ENCODE measurements around the gene S100A7A. TPM values are rescaled to one million over a fixed set of nuclear protein-coding genes. Genes with fewer than 3 reads are reported as not detected.
A peak's percentile ranks its signal among the peaks of the same experiment; 100 is the strongest.
"Not testable (repeated sequence)": the region's sequence is repeated elsewhere in the genome, so short reads cannot be mapped to it uniquely, and the experiment has no call there.

Gene S100A7A
- total RNA-seq, 6 experiments from 2014 or later, result not detected

GRCh38 chr1:153417136-153417888 is 992 bp downstream of the S100A7A start:
- TF ChIP-seq CTCF (IDR thresholded peaks at IDR 0.05), result no peak
- Mint-ChIP-seq H3K36me3 (ENCODE audit: low read depth) (no peaks in the 10 kb centered on the region), H3K9me3 (no peaks in the 10 kb centered on the region)

GRCh38 chr1:153418758-153419435 is 2.6 kb downstream of the S100A7A start:
- H3K27ac Mint-ChIP-seq; H3K4me3 Mint-ChIP-seq; H3K36me3 Mint-ChIP-seq (ENCODE audit: low read depth); H3K9me3 Mint-ChIP-seq; H3K4me1 Mint-ChIP-seq (ENCODE audit: low read depth); DNase-seq: not testable (repeated sequence)
- H3K27me3 Mint-ChIP-seq (ENCODE audit: insufficient read depth), result peaks cover 17% of the 10 kb centered on the region

More at GRCh38 chr1:153417136-153417888, 992 bp downstream of the S100A7A start:
- Mint-ChIP-seq H3K4me3 (no peak overlapping the region), H3K4me1 (ENCODE audit: low read depth) (no peaks in the 10 kb centered on the region), H3K27me3 (ENCODE audit: insufficient read depth) (peaks cover 17% of the 10 kb centered on the region), H3K27ac (no peak overlapping the region)
- DNase-seq, result no peak

- H3K4me3 Mint-ChIP-seq; DNase-seq; H3K36me3 Mint-ChIP-seq (ENCODE audit: low read depth); H3K9me3 Mint-ChIP-seq; H3K4me1 Mint-ChIP-seq (ENCODE audit: low read depth); H3K27ac Mint-ChIP-seq: not testable (repeated sequence)
- H3K27me3 Mint-ChIP-seq (ENCODE audit: insufficient read depth), result peaks cover 17% of the 10 kb centered on the region
These were observed 3.1 kb downstream of the S100A7A start for GRCh38 chr1:153419436-153419793.

- TF ChIP-seq CTCF (IDR thresholded peaks at IDR 0.05), result no peak
- Mint-ChIP-seq H3K9me3 (no peaks in the 10 kb centered on the region), H3K4me3 (no peak overlapping the region), H3K27ac (no peak overlapping the region), H3K36me3 (ENCODE audit: low read depth) (no peaks in the 10 kb centered on the region), H3K27me3 (ENCODE audit: insufficient read depth) (peaks cover 17% of the 10 kb centered on the region), H3K4me1 (ENCODE audit: low read depth) (no peaks in the 10 kb centered on the region)
- DNase-seq, result no peak
These were observed 4.0 kb downstream of the S100A7A start for GRCh38 chr1:153420306-153420705.

GRCh38 chr1:153422450-153423068 is 6.2 kb downstream of the S100A7A start:
- H3K27ac Mint-ChIP-seq, result no peak overlapping the region
- peak; percentile 7 for DNase-seq
- no peaks in the 10 kb centered on the region for H3K9me3 Mint-ChIP-seq
- H3K4me1 Mint-ChIP-seq (ENCODE audit: low read depth), result no peaks in the 10 kb centered on the region
- H3K36me3 Mint-ChIP-seq (ENCODE audit: low read depth), result no peaks in the 10 kb centered on the region
- H3K4me3 Mint-ChIP-seq, result no peak overlapping the region
- TF ChIP-seq CTCF (IDR thresholded peaks at IDR 0.05), result no peak
- H3K27me3 Mint-ChIP-seq (ENCODE audit: insufficient read depth), result peaks cover 17% of the 10 kb centered on the region

- Mint-ChIP-seq H3K36me3 (ENCODE audit: low read depth) (no peaks in the 10 kb centered on the region), H3K27me3 (ENCODE audit: insufficient read depth) (peaks cover 12% of the 10 kb centered on the region), H3K9me3 (no peaks in the 10 kb centered on the region), H3K27ac (no peak overlapping the region), H3K4me3 (no peak overlapping the region), H3K4me1 (ENCODE audit: low read depth) (no peaks in the 10 kb centered on the region)
- no peak for DNase-seq
- TF ChIP-seq CTCF (IDR thresholded peaks at IDR 0.05), result no peak
These were observed 10.5 kb downstream of the S100A7A start for GRCh38 chr1:153426809-153427208.
